Hair follicular keratinocyte (primary cell): ENCODE measurements around the gene ECT2L. TPM values are rescaled to one million over a fixed set of nuclear protein-coding genes. Genes with fewer than 3 reads are reported as not detected.

Experiments
- total RNA-seq: library from RNA; depleted of rRNA; stranded (reverse); fragments of >200 nt; gene quantifications from 2 replicates; pipeline ENCODE4 v1.2.3, GENCODE V29; 2015

Gene ECT2L
- total RNA-seq, result not detected in 2 replicates

GRCh38 chr6:138795809-138796603 lies at the start of gene ECT2L:
Gene ECT2L (plus strand): TSS chr6:138796087. CDS start chr6:138813275, 17,188 bp downstream.

GRCh38 chr6:138773177-138774091 lies 22.5 kb upstream of the ECT2L start, which contains the start of gene CCDC28A:
Gene CCDC28A (plus strand): TSS chr6:138773769. CDS start chr6:138776121, 2,352 bp downstream.

Other genes with a start within 250 kb of the ECT2L start
- 10.9 and 11.2 TPM in 2 replicates for gene CCDC28A, start 22.3 kb upstream of the ECT2L start, total RNA-seq
- gene REPS1, start 192.2 kb downstream of the ECT2L start, total RNA-seq, result 31.7 and 35.0 TPM in 2 replicates
- 82.2 and 107 TPM in 2 replicates for gene ABRACL, start 232.7 kb downstream of the ECT2L start, total RNA-seq